Tibial nerve (tissue), 4 donors: ENCODE data around the gene EPSTI1.

ENCODE experiments used
- EP300 ChIP-seq, 2 donors: sonication (generic); formaldehyde crosslinking; IDR thresholded peaks; one replicate each; pipeline ENCODE4 v1.6.1; 2017; ENCODE audit warnings: antibody characterized with exemption in 2 of 2, mild to moderate bottlenecking in 1 of 2
- TF ChIP-seq, protein P1 (sequence below), 5 experiments: fragments of 200-600 bp in 3 of 5; fragments of 450-650 bp in 2 of 5; sonication (generic) in 3 of 5; IDR thresholded peaks; one replicate each; pipeline ENCODE4 v1.5.1; 2016 to 2019; ENCODE audit warnings: antibody characterized with exemption in 5 of 5, mild to moderate bottlenecking in 3 of 5, moderate library complexity in 2 of 5

DNA sequence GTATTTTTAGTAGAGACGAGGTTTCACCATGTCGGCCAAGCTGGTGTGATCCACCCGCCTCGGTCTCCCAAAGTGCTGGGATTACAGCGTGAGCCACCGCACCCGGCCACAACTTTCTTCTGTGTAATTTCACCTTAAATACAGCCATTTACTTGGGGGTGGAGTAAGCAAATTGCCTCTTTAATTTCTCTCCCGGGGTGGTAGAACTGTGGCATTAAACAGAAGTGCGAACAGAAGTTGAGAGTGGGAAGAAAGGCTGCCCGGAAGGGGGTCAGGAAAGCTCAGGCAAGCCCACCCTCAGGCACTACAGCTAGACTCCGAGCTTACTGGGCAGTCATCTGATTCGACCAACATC, 30.9 kb upstream of the EPSTI1 start:
- TF ChIP-seq EP300 (IDR thresholded peaks at IDR 0.05): no peak
- TF ChIP-seq, protein P1, sequence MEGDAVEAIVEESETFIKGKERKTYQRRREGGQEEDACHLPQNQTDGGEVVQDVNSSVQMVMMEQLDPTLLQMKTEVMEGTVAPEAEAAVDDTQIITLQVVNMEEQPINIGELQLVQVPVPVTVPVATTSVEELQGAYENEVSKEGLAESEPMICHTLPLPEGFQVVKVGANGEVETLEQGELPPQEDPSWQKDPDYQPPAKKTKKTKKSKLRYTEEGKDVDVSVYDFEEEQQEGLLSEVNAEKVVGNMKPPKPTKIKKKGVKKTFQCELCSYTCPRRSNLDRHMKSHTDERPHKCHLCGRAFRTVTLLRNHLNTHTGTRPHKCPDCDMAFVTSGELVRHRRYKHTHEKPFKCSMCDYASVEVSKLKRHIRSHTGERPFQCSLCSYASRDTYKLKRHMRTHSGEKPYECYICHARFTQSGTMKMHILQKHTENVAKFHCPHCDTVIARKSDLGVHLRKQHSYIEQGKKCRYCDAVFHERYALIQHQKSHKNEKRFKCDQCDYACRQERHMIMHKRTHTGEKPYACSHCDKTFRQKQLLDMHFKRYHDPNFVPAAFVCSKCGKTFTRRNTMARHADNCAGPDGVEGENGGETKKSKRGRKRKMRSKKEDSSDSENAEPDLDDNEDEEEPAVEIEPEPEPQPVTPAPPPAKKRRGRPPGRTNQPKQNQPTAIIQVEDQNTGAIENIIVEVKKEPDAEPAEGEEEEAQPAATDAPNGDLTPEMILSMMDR (IDR thresholded peaks at IDR 0.05): no peak
